ENCODE results near the gene TMEM178B. TPM values are rescaled to one million over a fixed set of nuclear protein-coding genes. Genes with fewer than 3 reads are reported as not detected.
"Not testable (repeated sequence)": the region's sequence is repeated elsewhere in the genome, so short reads cannot be mapped to it uniquely, and the experiment has no call there.

Gene TMEM178B
- total and polyA plus RNA-seq, 7 donors = 0.16 to 4.7 (median 1.4) TPM; not detected in 2

DNA sequence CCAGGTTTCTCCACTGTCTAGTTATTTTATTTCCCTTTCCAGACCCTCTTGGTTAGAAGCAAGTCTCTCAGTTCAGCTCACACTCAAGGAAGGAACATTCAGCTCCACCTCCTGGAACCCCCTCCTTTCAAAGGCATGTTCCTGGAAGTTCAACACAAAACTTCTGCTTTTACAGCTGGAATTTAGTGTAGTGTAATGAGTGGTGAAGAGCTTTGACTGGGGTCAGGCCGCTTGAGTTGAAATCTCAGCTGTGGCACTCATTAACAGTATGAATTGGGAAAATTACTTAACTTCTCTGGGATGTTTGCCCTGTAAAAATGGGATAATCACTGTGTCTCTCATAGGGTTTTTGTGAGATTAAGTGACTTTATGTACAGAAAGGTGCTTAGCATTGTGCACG, 91.7 kb downstream of the TMEM178B start:
- TF ChIP-seq POLR2AphosphoS5 (IDR thresholded peaks at IDR 0.05) = no peak
- no peak for TF ChIP-seq EP300 (IDR thresholded peaks at IDR 0.05)
- no peak for TF ChIP-seq POLR2A (IDR thresholded peaks at IDR 0.05)
- no peak for TF ChIP-seq CTCF (IDR thresholded peaks at IDR 0.05)
- intact Hi-C loops (cut with DNase I) = no loop called here
- no peak for DNase-seq
- H3K9me3 ChIP-seq = no peaks in the 10 kb centered on the region
- H3K4me3 ChIP-seq = no peak overlapping the region
- H3K4me1 ChIP-seq = no peaks in the 10 kb centered on the region
- H3K36me3 ChIP-seq = no peaks in the 10 kb centered on the region
- 45 to 58% methylated on average over 2 of the region's 2 CpGs for WGBS, 2 donors
- no peak overlapping the region for H3K27ac ChIP-seq
- H3K27me3 ChIP-seq = no peaks in the 10 kb centered on the region

- no peak for TF ChIP-seq POLR2A (IDR thresholded peaks at IDR 0.05)
- no peak for TF ChIP-seq EP300 (IDR thresholded peaks at IDR 0.05)
- no peak for TF ChIP-seq CTCF (IDR thresholded peaks at IDR 0.05)
- no peak for TF ChIP-seq POLR2AphosphoS5 (IDR thresholded peaks at IDR 0.05)
- Histone ChIP-seq H3K27ac (no peak overlapping the region), H3K27me3 (no peaks in the 10 kb centered on the region), H3K9me3 (no peaks in the 10 kb centered on the region), H3K4me3 (no peak overlapping the region), H3K4me1 (no peaks in the 10 kb centered on the region), H3K36me3 (no peaks in the 10 kb centered on the region)
- 87% methylated on average over 6 of the region's 6 CpGs for WGBS, 2 donors
- intact Hi-C loops (cut with DNase I) = no loop called here
- no peak for DNase-seq
Observed at GRCh38 chr7:141166926-141167325, 93.1 kb downstream of the TMEM178B start.

- no peaks in the 10 kb centered on the region for H3K36me3 ChIP-seq
- H3K27ac ChIP-seq = no peak overlapping the region
- H3K4me1 ChIP-seq = no peaks in the 10 kb centered on the region
- WGBS, 2 donors = 80% methylated on average over 11 of the region's 11 CpGs
- no peak for TF ChIP-seq POLR2A (IDR thresholded peaks at IDR 0.05)
- no peak for TF ChIP-seq POLR2AphosphoS5 (IDR thresholded peaks at IDR 0.05)
- TF ChIP-seq CTCF (IDR thresholded peaks at IDR 0.05) = no peak
- TF ChIP-seq EP300 (IDR thresholded peaks at IDR 0.05) = no peak
- intact Hi-C loops (cut with DNase I) = no loop called here
- H3K27me3 ChIP-seq = no peaks in the 10 kb centered on the region
- H3K9me3 ChIP-seq = no peaks in the 10 kb centered on the region
- H3K4me3 ChIP-seq = no peak overlapping the region
- no peak for DNase-seq
Observed at GRCh38 chr7:141167381-141167964, 93.6 kb downstream of the TMEM178B start.

GRCh38 chr7:141169157-141169556, 95.3 kb downstream of the TMEM178B start:
- H3K36me3 ChIP-seq; intact Hi-C loops (cut with DNase I); DNase-seq; H3K4me1 ChIP-seq; H3K4me3 ChIP-seq; H3K27ac ChIP-seq; H3K9me3 ChIP-seq; H3K27me3 ChIP-seq: not testable (repeated sequence)
- 92 to 96% methylated on average over 2 of the region's 2 CpGs for WGBS, 2 donors

GRCh38 chr7:141175728-141176127, 101.9 kb downstream of the TMEM178B start:
- H3K27ac ChIP-seq; H3K4me1 ChIP-seq; H3K27me3 ChIP-seq; intact Hi-C loops (cut with DNase I); H3K4me3 ChIP-seq; H3K9me3 ChIP-seq; H3K36me3 ChIP-seq; DNase-seq: not testable (repeated sequence)
- WGBS, 2 donors = 87 to 94% methylated on average over 1 of the region's 1 CpG

DNA sequence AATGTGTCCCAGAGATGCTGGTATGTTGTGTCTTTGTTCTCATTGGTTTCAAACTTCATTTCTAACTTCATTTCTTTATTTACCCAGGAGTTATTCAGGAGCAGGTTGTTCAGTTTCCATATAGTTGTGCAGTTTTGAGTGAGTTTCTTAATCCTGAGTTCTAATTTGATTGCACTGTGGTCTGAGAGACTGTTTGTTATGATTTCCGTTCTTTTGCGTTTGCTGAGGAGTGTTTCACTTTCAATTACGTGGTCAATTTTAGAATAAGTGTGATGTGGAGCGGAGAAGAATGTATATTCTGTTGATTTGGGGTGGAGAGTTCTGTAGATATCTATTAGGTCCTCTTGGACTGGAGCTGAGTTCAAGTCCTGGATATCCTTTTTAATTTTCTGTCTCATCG, 103.3 kb downstream of the TMEM178B start:
- intact Hi-C loops (cut with DNase I) = not testable (repeated sequence)

More for the DNA sequence above, 103.3 kb downstream of the TMEM178B start:
- not testable (repeated sequence) for H3K9me3 ChIP-seq, H3K4me3 ChIP-seq, DNase-seq, H3K27me3 ChIP-seq, H3K27ac ChIP-seq, H3K4me1 ChIP-seq, H3K36me3 ChIP-seq
- 73 to 82% methylated on average over 5 of the region's 5 CpGs for WGBS, 2 donors

Measured in sigmoid colon (tissue), 7 donors.